Dedifferentiated amniotic fluid mesenchymal stem cell (primary cell): ENCODE results near the gene CHAT.

ENCODE experiments used
- DNase-seq: peaks from one replicate; pipeline ENCODE4 v3.0.0-alpha.2; 2016; ENCODE audit errors: extremely low spot score

CHAT gene

GRCh38 chr10:49612513-49613164, 1.2 kb upstream of the CHAT start:
- no peak for DNase-seq

- no peak for DNase-seq
These were observed 514 bp upstream of the CHAT start for GRCh38 chr10:49613165-49613881.

- no peak for DNase-seq
These were observed 683 bp downstream of the CHAT start for GRCh38 chr10:49614242-49615198.

- no peak for DNase-seq
These were observed 1.4 kb downstream of the CHAT start for GRCh38 chr10:49615213-49615612.

- DNase-seq: no peak
These were observed 1.9 kb downstream of the CHAT start for GRCh38 chr10:49615721-49616120.

- no peak for DNase-seq
These were observed 2.7 kb downstream of the CHAT start for GRCh38 chr10:49616421-49617101.

GRCh38 chr10:49617121-49618020, 3.5 kb downstream of the CHAT start:
- no peak for DNase-seq

GRCh38 chr10:49618821-49619220, 5.0 kb downstream of the CHAT start:
- DNase-seq: no peak

- no peak for DNase-seq
These were observed 5.8 kb downstream of the CHAT start for GRCh38 chr10:49619613-49620012.

- DNase-seq: no peak
These were observed 6.5 kb downstream of the CHAT start for GRCh38 chr10:49620286-49620810.

GRCh38 chr10:49620841-49621378, 7.1 kb downstream of the CHAT start:
- no peak for DNase-seq

- DNase-seq: no peak
These were observed 7.7 kb downstream of the CHAT start for GRCh38 chr10:49621561-49621960.

GRCh38 chr10:49622426-49623425, 8.9 kb downstream of the CHAT start:
- no peak for DNase-seq

- DNase-seq: no peak
These were observed 10.8 kb downstream of the CHAT start for GRCh38 chr10:49624629-49625028.

- DNase-seq: no peak
These were observed 11.6 kb downstream of the CHAT start for GRCh38 chr10:49625411-49625810.

GRCh38 chr10:49627038-49627437, 13.2 kb downstream of the CHAT start:
- DNase-seq: no peak

- no peak for DNase-seq
These were observed 13.9 kb downstream of the CHAT start for GRCh38 chr10:49627644-49628247.

- DNase-seq: no peak
These were observed 14.8 kb downstream of the CHAT start for GRCh38 chr10:49628599-49628998.
